ENCODE data around the gene MYOZ1.

GRCh38 chr10:73653701-73654100 lies 12.4 kb upstream of the MYOZ1 start:
- no peak for TF ChIP-seq EZH2phosphoT487 (IDR thresholded peaks at IDR 0.05; ENCODE audit: insufficient read depth, low read depth)
- no peak for TF ChIP-seq EZH2 (IDR thresholded peaks at IDR 0.05; ENCODE audit: insufficient read depth, poor library complexity, severe bottlenecking)
